GM18519 (cell line): Measurements from ENCODE around the gene ERAP2.
A peak's percentile ranks its signal among the peaks of the same experiment; 100 is the strongest.
"Not testable (repeated sequence)": the region's sequence is repeated elsewhere in the genome, so short reads cannot be mapped to it uniquely, and the experiment has no call there.

ENCODE experiments used
- ATAC-seq: cut with Tn5 transposase; IDR thresholded peaks from one replicate; pipeline ENCODE4 v1.9.1; 2021; ENCODE audit warnings: mild to moderate bottlenecking, moderate library complexity; ENCODE audit not compliant: unreplicated experiment, low FRiP score

The ERAP2 gene

GRCh38 chr5:96859375-96859774 is 16.9 kb upstream of the ERAP2 start:
- ATAC-seq: no peak

GRCh38 chr5:96861076-96861475 is 15.2 kb upstream of the ERAP2 start:
- ATAC-seq: no peak

- ATAC-seq: no peak
These were observed 13.2 kb upstream of the ERAP2 start for GRCh38 chr5:96863114-96863513.

- no peak for ATAC-seq
These were observed 12.2 kb upstream of the ERAP2 start for GRCh38 chr5:96863949-96864584.

GRCh38 chr5:96864922-96865530 is 11.3 kb upstream of the ERAP2 start:
- no peak for ATAC-seq

- peak; percentile 77 for ATAC-seq
These were observed 7.5 kb upstream of the ERAP2 start for GRCh38 chr5:96868603-96869371.

GRCh38 chr5:96869372-96869641 is 7.0 kb upstream of the ERAP2 start:
- no peak for ATAC-seq

GRCh38 chr5:96870094-96871026 is 5.9 kb upstream of the ERAP2 start:
- peak; percentile 66 for ATAC-seq

- no peak for ATAC-seq
These were observed 5.3 kb upstream of the ERAP2 start for GRCh38 chr5:96871027-96871399.

GRCh38 chr5:96871686-96872085 is 4.6 kb upstream of the ERAP2 start:
- ATAC-seq: no peak

- no peak for ATAC-seq
These were observed 2.9 kb upstream of the ERAP2 start for GRCh38 chr5:96873449-96873848.

GRCh38 chr5:96874631-96875030 is 1.7 kb upstream of the ERAP2 start:
- no peak for ATAC-seq

- ATAC-seq: no peak
These were observed 459 bp upstream of the ERAP2 start for GRCh38 chr5:96875791-96876291.

- not testable (repeated sequence) for ATAC-seq
These were observed 723 bp downstream of the ERAP2 start for GRCh38 chr5:96876977-96877469.

GRCh38 chr5:96879665-96880064 is 3.4 kb downstream of the ERAP2 start:
- ATAC-seq: no peak

GRCh38 chr5:96880444-96881164 is 4.3 kb downstream of the ERAP2 start:
- no peak for ATAC-seq

- no peak for ATAC-seq
These were observed 5.3 kb downstream of the ERAP2 start for GRCh38 chr5:96881511-96882115.

- no peak for ATAC-seq
These were observed 7.6 kb downstream of the ERAP2 start for GRCh38 chr5:96883871-96884270.

GRCh38 chr5:96884995-96885394 is 8.7 kb downstream of the ERAP2 start:
- ATAC-seq: no peak
